ENCODE measurements around the gene PDXP. TPM values are rescaled to one million over a fixed set of nuclear protein-coding genes. Genes with fewer than 3 reads are reported as not detected.
A peak's percentile ranks its signal among the peaks of the same experiment; 100 is the strongest.

Gene PDXP
- total and polyA plus RNA-seq, 2 of the 4 experiments (the other 2 are of a cell fraction), result 5.4 to 24.1 TPM

DNA sequence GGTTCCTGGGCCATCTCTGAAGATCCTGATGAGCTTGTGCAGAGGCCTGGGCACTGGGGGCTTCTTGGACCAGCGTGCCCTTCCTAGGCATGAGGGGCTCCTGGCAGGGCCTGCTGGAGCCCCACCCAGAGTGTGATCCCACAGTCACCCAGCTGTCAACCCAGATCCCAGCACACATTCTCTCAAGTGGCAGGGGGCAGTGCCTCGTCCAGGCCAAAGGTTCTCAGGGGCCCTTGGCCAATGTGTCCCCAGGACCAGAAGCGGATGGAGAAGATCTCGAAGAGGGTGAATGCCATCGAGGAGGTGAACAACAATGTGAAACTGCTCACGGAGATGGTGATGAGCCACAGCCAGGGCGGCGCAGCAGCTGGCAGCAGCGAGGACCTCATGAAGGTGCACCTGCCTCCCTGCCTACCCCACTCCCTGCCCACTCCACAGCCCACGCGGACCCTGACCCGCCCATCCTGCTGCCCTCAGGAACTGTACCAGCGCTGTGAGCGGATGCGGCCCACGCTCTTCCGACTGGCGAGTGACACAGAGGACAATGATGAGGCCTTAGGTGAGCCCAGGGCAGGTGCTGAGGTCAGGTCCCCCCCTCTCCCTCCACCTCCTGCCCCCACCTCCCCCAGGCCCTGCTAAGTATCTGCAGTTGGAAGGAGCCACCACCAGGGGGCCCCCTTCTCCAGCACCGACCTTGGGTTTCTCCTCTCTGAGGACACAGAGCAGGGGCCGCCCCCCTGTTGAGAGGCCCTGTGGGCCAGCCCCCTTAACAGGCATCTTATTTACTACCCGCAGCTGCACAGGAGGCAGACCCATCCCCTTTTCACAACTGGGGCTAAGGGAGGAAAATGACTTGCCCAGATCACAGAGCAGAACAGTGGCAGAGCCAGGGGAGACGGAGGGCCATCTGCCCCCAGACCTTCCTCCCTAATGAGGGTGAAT lies 35.2 kb upstream of the PDXP start (continued):
- TF ChIP-seq SMC3 (IDR thresholded peaks at IDR 0.05; ENCODE audit: low read depth, low read length) (peak; percentile 63), RFX5 (IDR thresholded peaks at IDR 0.05; ENCODE audit: low read depth, low read length) (no peak), BHLHE40 (IDR thresholded peaks at IDR 0.05; ENCODE audit: low read depth, low read length) (no peak)

GRCh38 chr22:37624017-37624365 lies 34.5 kb upstream of the PDXP start:
- Histone ChIP-seq H4K8ac (ENCODE audit: low read depth in 2 of 2, low read length in 2 of 2) (peak overlapping the region in 1 of 2 experiments; percentile 26; a peak in 1 of 4 replicates), H2BK5ac (ENCODE audit: low read depth, low read length, poor library complexity, severe bottlenecking) (no peak overlapping the region), H3K23ac (ENCODE audit: low read depth, low read length) (no peak overlapping the region), H2BK15ac (ENCODE audit: low read depth, low read length) (no peak overlapping the region), H3K4me1 (ENCODE audit: control insufficient read depth, insufficient read depth, low read length) (peaks cover 3% of the 10 kb centered on the region; the same call in 1 of the 2 replicates), H3K4ac (ENCODE audit: low read depth, low read length) (peak overlapping the region; percentile 56; the same call in 1 of the 2 replicates), H3K14ac (replicated peaks; ENCODE audit: low read depth, low read length) (no peak overlapping the region), H3K27ac (ENCODE audit: insufficient read depth, low read length) (peak overlapping the region; percentile 9; the same call in 1 of the 2 replicates), H3K9me1 (ENCODE audit: insufficient read depth, low read length) (no peaks in the 10 kb centered on the region), H3K79me1 (ENCODE audit: low read depth in 1 of 2, low read length in 2 of 2) (peaks cover 0 to 12% of the 10 kb centered on the region in 2 experiments; a peak in 2 of 4 replicates), H2AK9ac (replicated peaks; ENCODE audit: low read depth, low read length, poor library complexity) (peak overlapping the region; percentile 79), H4K5ac (ENCODE audit: low read depth, low read length) (peak overlapping the region; percentile 6; the same call in 1 of the 2 replicates), H3K9ac (ENCODE audit: low read depth, low read length) (peak overlapping the region; percentile 3; the same call in 1 of the 2 replicates), H2AK5ac (ENCODE audit: low read depth, low read length) (peak overlapping the region; percentile 63; the same call in 1 of the 2 replicates), H2BK120ac (ENCODE audit: low read depth, low read length) (no peak overlapping the region; the same call in 1 of the 2 replicates), H2AFZ (replicated peaks; ENCODE audit: low read length, poor library complexity) (peak overlapping the region; percentile 79), H3K9me3 (ENCODE audit: control insufficient read depth, insufficient read depth, low read length) (no peaks in the 10 kb centered on the region), H3K4me2 (ENCODE audit: low read depth, low read length) (no peak overlapping the region), H3K27me3 (ENCODE audit: control insufficient read depth, insufficient read depth, low read length) (no peaks in the 10 kb centered on the region), H4K91ac (ENCODE audit: insufficient read depth, low read depth, low read length) (no peak overlapping the region), H2BK20ac (ENCODE audit: low read depth, low read length) (no peak overlapping the region), H3K4me3 (ENCODE audit: insufficient read depth, low read depth, low read length) (no peak overlapping the region), H3K56ac (ENCODE audit: extremely low read depth, insufficient read depth, low read length) (no peak overlapping the region), H3K36me3 (ENCODE audit: control insufficient read depth, insufficient read depth, low read length) (peaks cover 47% of the 10 kb centered on the region; the same call in 1 of the 2 replicates), H4K20me1 (ENCODE audit: insufficient read depth, low read length) (no peaks in the 10 kb centered on the region; the same call in 1 of the 2 replicates), H3K18ac (ENCODE audit: low read depth, low read length) (no peak overlapping the region)
- ChIA-PET CTCF (interaction anchor here (0.7 kb wide), 1 partner anchor 11 kb away, joined by 3 read pairs; no protein-coding TSS in a partner anchor), POLR2A (ENCODE audit: unreplicated experiment) (no interaction called here)
- intact Hi-C loops (cut with micrococcal nuclease), result no loop called here
- in situ Hi-C loops (cut with MboI; ENCODE audit: low sequenced_read_pairs), result no loop called here
- ATAC-seq (ENCODE audit: low read depth) (no peak), DNase-seq (no peak)
- 96% methylated on average over 3 of the region's 6 CpGs; no CpG with 5 or more reads in 1 of the 2 experiments for WGBS, 2 experiments (ENCODE audit: extremely low coverage in 2 of 2, insufficient read length in 1 of 2)
- no TSS peak for BruUV-seq (replicated peaks)
- TF ChIP-seq POLR2A (IDR thresholded peaks at IDR 0.05; ENCODE audit: low read depth, low read length) (no peak), SMC3 (IDR thresholded peaks at IDR 0.05; ENCODE audit: low read depth, low read length) (no peak), CEBPB (IDR thresholded peaks at IDR 0.05; ENCODE audit: low read depth, low read length) (no peak), MAZ (IDR thresholded peaks at IDR 0.05; ENCODE audit: borderline replicate concordance, low read depth, low read length) (no peak), CHD1 (IDR thresholded peaks at IDR 0.05; ENCODE audit: low read depth, low read length) (no peak), NFE2L2 (IDR thresholded peaks at IDR 0.05; ENCODE audit: low read depth, low read length) (no peak), USF2 (IDR thresholded peaks at IDR 0.05; ENCODE audit: low read depth, low read length) (no peak), MAFK (IDR thresholded peaks at IDR 0.05; ENCODE audit: low read depth, low read length) (no peak)
- TF ChIP-seq, protein P1, sequence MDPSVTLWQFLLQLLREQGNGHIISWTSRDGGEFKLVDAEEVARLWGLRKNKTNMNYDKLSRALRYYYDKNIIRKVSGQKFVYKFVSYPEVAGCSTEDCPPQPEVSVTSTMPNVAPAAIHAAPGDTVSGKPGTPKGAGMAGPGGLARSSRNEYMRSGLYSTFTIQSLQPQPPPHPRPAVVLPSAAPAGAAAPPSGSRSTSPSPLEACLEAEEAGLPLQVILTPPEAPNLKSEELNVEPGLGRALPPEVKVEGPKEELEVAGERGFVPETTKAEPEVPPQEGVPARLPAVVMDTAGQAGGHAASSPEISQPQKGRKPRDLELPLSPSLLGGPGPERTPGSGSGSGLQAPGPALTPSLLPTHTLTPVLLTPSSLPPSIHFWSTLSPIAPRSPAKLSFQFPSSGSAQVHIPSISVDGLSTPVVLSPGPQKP (IDR thresholded peaks at IDR 0.05; ENCODE audit: borderline replicate concordance, low read depth, low read length), result no peak
- dilution Hi-C loops (cut with HindIII; ENCODE audit: low sequenced_read_pairs, unreplicated experiment), result no loop called here
